Adipose tissue (tissue), 3 donors: ENCODE results near the gene NRARP. TPM values are rescaled to one million over a fixed set of nuclear protein-coding genes. Genes with fewer than 3 reads are reported as not detected.

Experiments used
- H3K27ac ChIP-seq: one replicate; pipeline ENCODE4 v1.5.1; 2013; ENCODE audit warnings: low read depth, low read length
- WGBS, 3 donors: extraction: QIAGEN DNeasy Blood & Tissue Kit; methylation state at CpG; one replicate each; pipeline ENCODE4 v1.1.7; 2013; 5-methylcytosine and 5-hydroxymethylcytosine counted together
- polyA plus RNA-seq, 3 donors: library from polyadenylated mRNA; stranded (reverse); fragments of 200-250 nt; gene quantifications; one replicate each; pipeline ENCODE4 v1.2.3, GENCODE V29; 2013
- donor health status: healthy with polysubstance abuse.
- donor health status: Bipolar disorder and iron deficiency.
- donor health status: healthy.

The NRARP gene
- polyA plus RNA-seq, 3 donors, result 2.3 to 5.9 (median 3.8) TPM

GRCh38 chr9:137313326-137313936, 11.4 kb upstream of the NRARP start:
- WGBS, 3 donors, result 67 to 77% (median 73%) methylated on average over 8 to 9 of the region's 9 CpGs
- H3K27ac ChIP-seq, result no peak overlapping the region

DNA sequence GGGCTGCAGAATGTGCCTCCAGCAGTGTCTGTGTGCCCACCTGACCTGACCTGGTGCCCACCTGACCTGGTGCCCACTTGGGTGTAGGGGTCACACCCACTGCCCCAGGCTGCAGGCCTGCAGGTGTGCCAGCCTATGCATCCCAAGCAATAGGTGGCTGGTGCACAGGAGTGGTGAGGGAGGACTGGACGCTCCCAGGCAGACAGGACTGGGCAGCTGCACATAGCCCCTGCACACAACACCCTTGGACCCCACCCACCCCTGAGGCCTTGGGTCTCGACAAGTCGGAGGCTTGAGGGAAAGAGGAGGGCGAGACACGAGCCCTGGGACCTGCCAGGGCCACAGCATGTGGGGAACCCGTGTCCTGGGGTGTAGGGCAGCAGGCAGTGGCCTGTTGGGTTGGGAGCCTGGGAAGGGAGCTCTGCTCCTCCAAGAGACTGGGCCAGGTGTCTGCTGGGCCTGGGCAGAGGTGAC, 10.8 kb upstream of the NRARP start:
- 83 to 95% (median 91%) methylated on average over 6 of the region's 6 CpGs for WGBS, 3 donors
- H3K27ac ChIP-seq, result no peak overlapping the region

DNA sequence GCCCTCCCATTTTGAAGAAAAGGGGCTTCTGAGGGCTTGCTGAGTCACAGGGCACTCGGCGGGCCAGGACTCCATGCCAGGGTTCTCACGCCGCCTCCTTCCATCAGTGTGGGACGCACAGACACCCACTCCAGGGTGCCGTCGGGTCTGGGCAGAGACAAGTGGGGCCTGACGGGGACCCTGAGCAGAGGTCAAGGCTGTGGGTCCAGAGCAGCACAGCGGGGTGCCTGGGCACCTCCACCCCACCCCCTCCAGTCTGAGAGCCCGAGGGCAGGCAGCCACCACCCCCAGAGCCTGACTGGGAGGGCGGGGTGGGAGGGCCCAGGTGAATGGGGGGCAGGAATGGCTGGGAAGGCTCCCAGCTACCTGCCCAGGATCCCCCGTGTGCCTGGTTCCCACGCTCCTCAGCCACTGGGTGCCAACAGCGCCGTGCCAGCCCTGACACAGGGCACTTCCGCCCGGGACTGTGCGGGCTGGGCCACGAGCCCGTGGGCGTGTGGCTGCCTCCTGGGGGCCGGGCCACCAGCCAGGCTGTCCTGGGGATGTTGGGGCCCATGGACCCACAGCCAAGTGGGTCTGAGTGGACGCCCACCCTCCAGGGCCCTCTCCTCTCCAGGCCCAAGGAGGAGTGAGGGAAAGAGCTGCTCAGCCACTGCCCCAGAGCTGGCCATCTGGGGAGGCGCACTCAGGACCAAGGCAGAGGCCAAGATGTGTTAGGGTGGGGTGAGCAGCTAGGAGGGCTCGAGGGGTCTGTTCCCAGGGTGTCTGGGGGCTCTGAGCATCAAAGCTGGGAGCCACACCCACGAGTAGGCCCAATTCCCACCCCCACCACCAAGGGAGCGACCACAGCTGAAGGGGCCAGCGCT, 10.1 kb upstream of the NRARP start:
- H3K27ac ChIP-seq, result no peak overlapping the region
- 35 to 81% (median 79%) methylated on average over 27 to 28 of the region's 28 CpGs for WGBS, 3 donors

DNA sequence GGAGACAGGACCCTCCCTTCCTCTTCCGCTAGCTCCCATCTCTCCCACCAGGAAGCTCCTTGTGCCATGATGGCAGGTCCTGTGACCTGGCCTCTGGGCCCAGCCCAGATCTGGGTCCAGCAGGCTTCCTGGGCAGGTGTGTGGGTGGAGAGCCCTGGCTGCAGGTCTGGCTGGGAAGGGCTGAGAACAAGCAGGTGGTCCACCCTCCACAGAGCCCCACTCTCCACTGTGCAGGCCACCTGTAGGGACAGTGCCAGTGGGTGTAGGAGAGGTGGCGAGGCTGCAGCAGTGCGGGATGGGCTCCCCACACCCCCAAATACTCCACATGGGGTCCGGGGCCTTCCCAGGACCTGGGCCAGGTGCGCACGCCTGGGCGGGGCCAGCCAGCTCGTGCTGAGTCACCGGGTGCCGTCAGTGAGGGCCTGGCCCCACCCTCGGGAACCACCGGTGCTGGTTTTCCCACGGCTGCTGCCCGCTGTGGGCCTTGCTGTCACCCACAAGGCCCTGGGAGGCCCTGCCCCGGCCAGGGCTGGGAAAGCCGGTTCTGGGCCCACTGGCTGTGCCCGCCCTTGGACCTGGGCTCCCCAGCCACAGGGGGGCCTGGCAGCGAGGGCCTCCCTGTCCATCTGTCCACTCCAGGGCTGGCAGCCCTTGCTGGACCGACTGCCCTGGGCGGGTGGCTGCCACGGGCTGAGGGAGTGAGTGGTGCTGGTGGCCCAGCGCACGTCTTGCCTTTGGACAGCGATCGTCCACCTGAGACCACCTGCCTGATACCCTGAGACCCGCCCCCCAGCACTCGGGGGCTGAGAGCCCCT, 9.3 kb upstream of the NRARP start:
- 14 to 78% (median 70%) methylated on average over 21 to 27 of the region's 27 CpGs for WGBS, 3 donors
- H3K27ac ChIP-seq, result no peak overlapping the region

GRCh38 chr9:137310189-137311052, 8.3 kb upstream of the NRARP start:
- no peak overlapping the region for H3K27ac ChIP-seq
- 54 to 81% (median 78%) methylated on average over 20 of the region's 20 CpGs for WGBS, 3 donors

DNA sequence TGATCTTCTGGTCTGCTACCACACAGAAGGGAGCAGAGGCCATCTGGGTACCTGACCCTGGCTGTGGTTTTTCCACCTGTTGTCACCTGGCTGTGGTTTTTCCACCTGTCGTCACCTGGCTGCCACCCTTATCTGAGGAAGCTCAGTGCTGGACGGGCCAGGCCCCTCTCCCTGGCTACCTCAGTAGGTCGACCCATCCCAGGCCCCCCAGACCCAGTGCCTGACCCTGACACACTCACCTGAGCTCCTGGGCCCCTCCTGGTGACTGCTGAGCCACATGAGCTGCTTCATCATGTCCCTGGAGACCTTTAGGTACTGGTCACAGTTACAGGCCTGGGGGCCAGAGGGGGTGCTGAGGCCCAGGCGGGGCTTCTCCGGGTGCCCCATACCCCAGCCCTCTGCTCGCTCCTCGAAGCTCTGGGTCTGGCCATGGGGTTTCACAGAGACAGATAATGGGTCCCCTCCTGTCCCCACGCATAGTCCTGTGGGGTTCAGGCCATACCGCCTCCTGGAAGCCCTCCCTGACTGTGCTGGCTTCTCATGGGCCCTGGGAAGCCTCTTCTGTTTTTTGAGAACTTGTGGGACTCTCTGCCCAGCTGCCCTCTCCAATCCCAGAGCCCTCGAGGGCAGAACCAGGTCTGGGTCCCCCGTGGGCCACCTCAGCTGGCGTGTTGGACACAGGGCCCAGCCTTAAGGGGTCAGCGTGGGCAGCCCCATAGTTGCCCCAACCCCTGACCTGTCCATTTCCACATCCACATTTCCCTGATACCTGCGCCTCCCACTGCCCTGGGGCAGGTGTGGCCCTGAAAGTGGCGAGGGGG, 7.5 kb upstream of the NRARP start:
- no peak overlapping the region for H3K27ac ChIP-seq
- WGBS, 3 donors, result 80 to 89% (median 87%) methylated on average over 15 of the region's 15 CpGs

- WGBS, 3 donors, result 56 to 75% (median 67%) methylated on average over 20 of the region's 20 CpGs
Observed at GRCh38 chr9:137308057-137308619, 6.1 kb upstream of the NRARP start.

GRCh38 chr9:137307255-137308056, 5.4 kb upstream of the NRARP start:
- H3K27ac ChIP-seq, result no peak overlapping the region
- 15 to 38% (median 33%) methylated on average over 30 of the region's 30 CpGs for WGBS, 3 donors

More at GRCh38 chr9:137308057-137308619, 6.1 kb upstream of the NRARP start:
- H3K27ac ChIP-seq, result no peak overlapping the region

DNA sequence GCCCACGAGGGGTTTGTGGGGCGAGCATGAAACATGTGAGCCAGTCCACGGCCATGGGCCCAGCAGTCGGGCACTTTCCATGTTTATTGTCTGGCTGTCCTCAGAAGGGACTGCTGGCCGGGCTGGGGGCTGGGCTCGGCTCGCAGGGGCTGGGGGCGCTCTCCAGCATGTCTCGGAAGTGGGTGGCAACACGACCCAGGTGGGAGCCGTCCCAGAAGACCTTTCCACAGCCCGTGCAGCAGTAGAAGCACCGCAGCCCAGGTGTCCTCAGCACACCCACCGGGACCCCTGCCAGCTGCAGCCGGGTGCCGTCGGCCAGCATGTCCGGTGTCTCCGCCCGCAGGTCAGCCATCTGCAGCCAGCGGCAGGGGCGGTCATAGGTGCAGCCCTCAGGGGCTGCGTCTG, 4.8 kb upstream of the NRARP start:
- WGBS, 3 donors, result 17 to 42% (median 24%) methylated on average over 22 to 23 of the region's 23 CpGs
- no peak overlapping the region for H3K27ac ChIP-seq

- WGBS, 3 donors, result 18 to 24% (median 21%) methylated on average over 25 to 30 of the region's 30 CpGs
- peak overlapping the region; percentile 51 for H3K27ac ChIP-seq
Observed at GRCh38 chr9:137306066-137306849, 4.2 kb upstream of the NRARP start.

DNA sequence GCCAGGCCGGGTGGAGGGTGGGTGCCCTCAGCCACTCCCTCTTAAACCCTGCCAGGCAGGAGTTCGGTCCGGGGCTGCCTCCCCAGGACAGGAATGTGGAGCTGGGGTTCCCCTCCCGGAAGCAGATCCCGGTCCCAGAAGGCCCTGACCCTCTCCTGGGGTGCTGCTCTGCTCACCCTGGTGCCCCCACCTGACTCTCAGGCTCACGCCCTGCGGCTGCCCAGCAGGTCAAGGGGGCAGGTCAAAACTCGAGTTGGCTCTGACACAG, 3.7 kb upstream of the NRARP start:
- H3K27ac ChIP-seq, result peak overlapping the region; percentile 32
- 10 to 20% (median 12%) methylated on average over 7 to 8 of the region's 8 CpGs for WGBS, 3 donors

DNA sequence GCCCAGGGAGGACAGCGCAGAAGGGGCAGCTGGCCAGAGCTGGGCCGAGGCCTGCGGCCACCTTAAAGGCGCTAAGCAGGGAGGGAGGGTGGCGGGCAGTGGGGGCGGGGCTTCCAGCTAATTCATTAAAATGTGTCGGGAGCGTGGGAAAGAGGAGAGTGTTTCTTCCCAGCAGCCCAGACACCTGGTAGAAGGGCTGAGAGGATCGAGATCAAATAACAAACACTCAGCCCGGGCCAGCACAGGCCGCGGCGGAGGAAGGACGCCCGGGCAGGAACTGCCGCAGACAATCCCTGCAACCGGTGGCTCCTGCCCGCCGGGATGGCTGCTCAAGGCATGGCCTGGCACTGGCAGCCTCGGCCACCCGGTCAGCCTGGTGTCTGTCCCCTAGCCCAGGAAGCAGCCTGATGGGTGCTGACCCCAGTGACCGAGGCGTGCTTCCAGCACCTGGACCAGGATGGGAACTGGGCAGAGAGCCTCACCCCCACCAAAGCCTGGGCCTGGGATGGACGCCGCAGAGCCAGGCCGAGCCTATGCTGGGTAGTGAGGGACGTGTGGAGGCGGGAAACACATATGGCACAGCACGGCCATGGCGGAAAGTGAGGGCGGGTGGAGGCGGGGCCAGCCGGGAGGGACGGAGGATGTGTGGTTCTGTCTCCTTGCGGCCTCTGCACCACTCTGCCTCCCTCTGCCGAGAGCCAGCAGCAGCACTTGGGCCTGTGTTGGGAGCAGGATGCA, 3.2 kb upstream of the NRARP start:
- WGBS, 3 donors, result 9 to 19% (median 15%) methylated on average over 35 to 36 of the region's 36 CpGs
- peak overlapping the region; percentile 32 for H3K27ac ChIP-seq

DNA sequence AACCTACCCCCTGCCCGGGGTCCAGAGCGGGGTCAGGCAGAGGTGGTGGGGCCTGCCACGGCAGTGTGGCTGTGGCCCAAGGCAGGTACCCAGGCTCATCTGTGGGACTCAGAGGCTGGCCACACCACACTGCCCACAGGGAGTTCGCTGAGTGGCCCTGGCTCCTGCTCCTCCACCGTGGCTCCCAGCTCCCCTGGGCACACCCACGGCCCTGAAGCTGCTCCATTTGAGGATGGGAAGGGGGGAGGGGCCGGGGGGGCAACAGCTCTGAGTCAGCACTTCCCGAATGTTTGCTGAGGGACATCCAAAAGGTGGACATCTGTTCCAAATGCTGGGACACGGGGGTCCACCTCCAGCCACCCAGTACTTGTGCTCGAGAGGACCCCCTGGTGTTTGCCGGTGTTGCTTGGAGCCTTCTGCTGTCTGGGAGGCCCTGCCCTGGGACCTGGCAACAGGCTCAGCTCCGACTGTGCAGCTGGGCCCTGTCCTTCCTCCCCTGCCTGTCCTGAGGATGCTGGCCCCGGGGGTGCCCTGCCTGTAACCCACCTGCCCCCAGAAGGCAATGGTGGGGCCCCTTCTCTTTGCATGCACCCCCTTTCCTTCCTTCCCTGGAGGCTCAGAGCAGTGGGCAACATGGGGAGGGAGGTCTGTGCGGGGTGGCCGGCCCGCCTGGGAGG, 2.5 kb upstream of the NRARP start:
- WGBS, 3 donors, result 34 to 37% (median 37%) methylated on average over 16 of the region's 16 CpGs
- no peak overlapping the region for H3K27ac ChIP-seq

DNA sequence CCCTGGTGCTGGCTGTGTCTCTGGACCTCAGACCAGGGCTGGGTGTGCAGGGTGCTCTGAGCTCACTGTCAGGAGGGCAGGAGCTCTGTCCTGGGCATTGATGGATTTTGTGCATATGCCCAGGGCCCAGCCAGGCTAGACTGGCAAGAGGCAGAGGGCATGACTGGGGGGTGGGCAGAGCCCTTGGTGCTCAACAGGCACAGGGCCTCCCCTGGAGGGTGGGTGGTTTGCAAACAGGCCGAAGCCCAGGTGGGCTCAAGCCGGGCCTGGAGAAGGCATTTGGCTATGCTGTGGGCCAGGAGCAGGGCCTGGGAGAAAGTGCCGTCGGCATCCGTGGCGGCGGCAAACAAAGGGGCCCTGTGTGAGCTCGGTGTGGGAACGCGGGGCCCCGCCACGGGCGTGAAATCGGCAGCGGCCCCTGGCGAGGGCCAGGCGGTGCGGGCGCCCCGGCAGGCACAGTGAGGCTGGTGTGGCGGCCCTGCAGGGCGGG, 1.9 kb upstream of the NRARP start:
- no peak overlapping the region for H3K27ac ChIP-seq
- WGBS, 3 donors, result 78 to 91% (median 88%) methylated on average over 22 of the region's 22 CpGs
